GM21515 (cell line): ENCODE measurements around the gene GGCX.
"Not testable (repeated sequence)": the region's sequence is repeated elsewhere in the genome, so short reads cannot be mapped to it uniquely, and the experiment has no call there.

ENCODE experiments used
- ATAC-seq: cut with Tn5 transposase; IDR thresholded peaks from one replicate; pipeline ENCODE4 v1.9.1; 2021; ENCODE audit not compliant: unreplicated experiment

The GGCX gene

DNA sequence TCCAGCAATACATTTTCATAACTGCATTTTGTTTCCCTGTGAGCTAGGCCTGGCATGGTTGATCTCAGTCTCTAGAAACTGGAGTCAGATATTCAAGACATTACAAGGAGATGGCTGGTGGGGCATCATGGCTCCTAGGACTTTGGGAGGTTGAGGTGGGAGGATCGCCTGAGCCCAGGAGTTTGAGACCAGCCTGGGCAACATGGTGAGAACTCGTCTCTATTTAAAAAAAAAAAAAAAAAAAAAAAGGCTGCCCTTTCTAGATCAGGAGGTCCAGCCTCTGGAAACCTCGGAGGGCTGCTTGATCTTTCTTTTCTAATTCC lies 15.7 kb upstream of the GGCX start:
- no peak for ATAC-seq

DNA sequence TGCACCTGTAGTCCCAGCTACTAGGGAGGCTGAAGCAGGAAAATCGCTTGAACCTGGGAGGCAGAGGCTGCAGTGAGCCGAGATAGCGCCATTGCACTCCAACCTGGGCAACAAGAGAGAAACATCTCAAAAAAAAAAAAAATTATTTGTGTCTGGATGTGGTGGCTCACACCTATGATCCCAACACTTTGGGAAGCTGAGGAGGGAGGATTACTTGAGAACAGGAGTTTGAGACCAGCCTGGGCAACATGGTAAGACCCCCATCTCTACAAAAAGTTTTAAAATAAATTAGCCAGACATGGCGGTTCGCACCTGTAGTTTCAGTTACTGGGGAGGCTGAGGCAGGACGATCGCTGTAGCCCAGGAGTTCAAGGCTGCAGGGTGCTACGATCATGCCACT lies 14.4 kb upstream of the GGCX start:
- ATAC-seq = no peak

DNA sequence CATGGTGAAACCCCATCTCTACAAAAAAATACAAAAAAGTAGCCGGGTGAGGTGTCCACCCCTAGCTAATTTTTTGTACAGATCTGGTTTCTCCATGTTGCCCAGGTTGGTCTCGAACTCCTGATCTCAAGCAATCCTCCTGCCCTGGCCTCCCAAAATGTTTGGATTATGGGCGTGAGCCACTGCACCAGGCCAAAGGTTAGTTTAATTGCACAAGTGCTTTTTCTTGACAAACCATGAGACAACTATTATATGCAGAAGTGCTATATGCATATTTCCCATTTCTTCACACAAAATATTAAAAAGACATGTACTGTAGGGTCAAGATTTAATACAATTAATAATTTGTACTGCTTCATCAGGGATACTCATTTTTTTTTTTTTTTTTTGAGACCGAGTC lies 5.0 kb upstream of the GGCX start:
- no peak for ATAC-seq

DNA sequence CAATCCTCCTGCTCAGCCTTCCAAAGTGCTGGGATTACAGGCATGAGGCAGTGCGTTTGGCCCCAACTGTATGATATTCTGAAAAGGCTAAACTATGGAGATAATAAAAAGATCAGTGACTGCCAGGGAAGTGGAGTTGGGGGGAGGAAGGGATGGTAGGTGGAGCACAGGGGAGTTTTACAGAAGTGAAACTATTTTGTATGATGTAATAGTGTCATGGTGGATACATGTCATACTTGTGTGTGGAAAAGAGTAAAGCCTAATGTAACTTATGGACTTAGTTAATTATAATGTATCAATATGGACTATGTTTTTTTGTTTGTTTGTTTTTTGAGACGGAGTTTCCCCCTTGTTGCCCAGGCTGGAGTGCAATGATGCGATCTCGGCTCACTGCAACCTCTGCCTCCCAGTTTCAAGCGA lies 2.9 kb upstream of the GGCX start:
- ATAC-seq = no peak

DNA sequence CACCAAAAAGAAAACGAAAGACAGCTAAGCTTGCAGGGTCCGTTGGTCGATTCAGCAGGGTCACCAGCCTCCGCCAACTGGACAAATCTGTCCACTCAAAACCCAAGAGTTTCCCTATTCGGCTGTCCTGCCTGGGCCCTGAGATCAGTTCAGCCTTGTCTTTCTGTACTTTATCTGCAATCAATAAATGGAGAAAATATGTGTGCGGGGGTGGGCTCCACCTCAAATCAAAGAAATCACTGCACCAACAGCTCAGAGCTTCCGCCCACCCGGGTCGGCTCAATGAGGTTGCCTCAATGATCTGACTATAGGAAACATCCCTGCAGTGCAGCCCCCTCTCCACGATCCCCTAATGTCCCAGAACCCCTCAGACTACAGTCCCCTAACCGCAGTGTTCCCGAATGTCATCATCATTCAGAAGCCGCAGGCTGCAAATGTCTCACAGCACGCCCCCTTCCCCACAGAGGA lies 447 bp downstream of the GGCX start:
- ATAC-seq = no peak

DNA sequence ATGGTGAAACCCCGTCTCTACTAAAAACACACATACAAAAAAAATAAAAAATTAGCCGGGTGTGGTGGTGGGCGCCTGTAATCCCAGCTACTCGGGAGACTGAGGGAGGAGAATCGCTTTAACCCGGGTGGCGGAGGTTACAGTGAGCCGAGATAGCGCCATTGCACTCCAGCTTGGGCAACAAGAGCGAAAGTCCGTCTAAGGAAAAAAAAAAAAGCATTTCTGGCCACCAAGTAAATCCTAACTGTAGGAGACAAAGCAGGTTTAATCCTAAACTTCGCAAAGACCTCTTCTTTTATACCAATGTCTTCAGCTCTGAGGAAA lies 928 bp downstream of the GGCX start:
- not testable (repeated sequence) for ATAC-seq

DNA sequence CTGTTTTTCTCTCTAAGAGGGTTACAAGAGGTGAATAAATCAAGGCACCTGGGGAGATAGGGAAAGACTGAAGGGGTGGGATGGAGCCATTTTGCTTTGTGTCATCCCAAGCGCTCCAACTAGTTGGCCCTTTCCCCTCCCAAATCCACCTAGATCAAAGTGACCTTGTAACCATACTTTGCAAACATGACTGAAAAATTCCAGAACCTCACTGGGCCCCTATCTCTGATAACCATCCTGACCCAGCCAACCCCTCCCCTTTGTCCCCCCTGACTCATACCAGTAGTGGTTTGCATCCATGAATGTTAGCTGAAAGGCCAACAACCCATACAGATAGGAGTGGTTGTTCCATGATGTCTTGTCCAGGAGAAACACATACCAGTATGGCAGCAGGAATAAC lies 3.1 kb downstream of the GGCX start:
- ATAC-seq = no peak

DNA sequence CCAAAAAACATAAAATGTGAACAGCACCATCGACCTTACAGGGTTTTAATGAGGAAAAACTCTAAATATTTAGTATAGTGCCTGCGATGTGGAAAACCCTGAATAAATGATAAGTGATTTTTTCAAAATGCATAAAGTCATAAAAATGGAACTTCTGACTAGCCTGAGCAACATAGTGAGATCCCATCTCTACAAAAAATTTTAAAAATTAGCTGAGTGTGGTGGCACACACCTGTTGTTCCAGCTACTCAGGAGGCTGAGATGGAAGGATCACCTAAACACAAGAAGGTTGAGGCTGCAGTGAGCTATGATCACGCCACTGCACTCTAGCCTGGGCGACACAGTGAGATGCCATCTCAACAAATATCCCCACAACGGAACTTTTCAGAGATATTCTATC lies 4.2 kb downstream of the GGCX start:
- no peak for ATAC-seq

DNA sequence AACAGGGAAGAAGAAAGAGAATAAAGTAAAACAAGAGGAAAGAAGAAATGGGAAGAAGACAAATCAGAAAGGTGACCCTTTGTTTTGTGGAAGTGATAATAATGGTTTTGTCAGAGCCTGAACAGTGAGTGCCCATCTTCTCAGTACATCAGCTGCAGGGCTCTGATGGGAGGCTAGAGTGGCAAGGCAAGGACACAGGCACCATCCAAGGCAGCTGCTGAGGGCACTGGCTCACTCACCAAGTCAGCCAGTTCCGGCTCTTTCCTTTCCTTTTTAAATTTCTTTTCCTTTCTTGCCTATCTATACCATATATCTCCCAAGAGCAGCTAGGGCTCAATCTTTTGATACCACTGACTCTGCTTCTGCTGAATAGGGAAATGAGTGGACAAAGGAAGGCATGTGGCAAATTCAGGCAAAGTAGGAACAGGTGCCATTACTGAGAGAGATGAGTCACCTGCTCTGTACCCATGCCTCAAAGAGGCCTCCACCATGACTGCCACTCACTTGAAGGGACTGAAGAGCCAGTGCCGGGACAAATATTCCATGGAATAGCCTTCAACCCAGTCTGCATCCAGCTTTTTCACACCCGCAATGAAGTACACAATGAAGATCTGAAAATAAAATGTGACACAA lies 6.2 kb downstream of the GGCX start:
- no peak for ATAC-seq

DNA sequence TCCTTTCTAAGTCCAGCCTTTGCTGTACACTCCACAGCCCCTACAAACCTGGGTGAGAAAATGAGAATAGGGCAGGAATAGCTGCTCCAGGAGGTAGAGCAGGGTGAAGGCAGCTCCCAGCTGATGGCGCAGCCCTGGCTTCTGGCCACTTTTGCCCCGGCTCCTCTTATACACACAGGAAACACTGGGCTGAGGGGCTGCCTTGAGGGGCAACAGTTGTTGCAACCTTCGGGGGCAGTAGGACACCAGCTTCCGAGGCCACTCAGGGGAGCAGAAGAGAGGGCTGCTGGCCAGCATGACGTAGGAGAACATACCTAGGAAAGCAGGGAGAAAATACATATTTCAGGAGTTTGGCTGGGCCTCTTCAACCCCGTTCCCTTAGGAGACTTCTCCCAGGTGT lies 8.1 kb downstream of the GGCX start:
- ATAC-seq = no peak

DNA sequence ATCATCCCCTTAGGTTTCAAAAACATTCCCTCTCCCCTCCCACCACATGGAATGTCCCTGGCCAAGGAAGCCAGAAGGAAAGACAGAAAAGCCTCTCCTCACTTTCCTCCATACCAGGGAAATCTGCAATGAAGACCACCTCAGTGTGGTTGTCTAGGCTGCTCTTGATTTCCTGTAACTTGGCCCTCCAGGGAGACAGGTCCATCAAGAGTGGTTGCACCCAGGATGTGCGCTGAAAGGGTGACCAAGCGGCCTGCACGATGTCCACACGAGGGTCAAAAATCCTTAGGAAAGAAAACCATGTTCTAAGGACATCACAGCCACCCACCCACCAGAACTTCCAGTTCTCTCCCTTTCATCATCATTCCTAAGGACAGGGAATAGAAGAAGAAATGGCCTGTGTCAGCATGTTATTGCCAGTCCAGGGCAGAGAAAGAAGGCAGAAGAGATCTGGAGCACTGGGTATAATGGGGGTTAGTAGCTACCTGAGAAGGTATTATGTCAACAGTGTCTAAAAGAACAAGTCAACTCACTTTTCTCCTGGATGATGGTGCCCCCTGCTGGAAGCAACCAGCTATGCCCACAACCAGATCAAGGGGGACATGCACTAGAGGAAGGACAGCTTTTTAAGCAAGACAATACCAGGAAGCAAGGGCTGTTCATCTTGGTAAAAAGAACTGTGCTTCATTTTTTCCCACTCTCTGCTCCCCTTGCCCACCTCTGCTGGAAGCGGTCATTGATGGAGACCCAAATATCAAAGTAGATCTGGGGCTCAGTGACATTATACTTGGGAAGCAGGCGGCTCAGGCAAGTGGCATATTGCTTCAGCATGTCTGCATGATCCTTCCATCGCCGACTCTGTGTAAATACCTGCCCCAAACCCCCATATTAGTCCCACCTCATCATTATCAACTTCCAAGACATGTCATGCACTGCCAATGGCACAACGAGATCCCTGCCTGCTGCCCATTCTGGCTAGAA lies 9.3 kb downstream of the GGCX start:
- ATAC-seq = no peak

DNA sequence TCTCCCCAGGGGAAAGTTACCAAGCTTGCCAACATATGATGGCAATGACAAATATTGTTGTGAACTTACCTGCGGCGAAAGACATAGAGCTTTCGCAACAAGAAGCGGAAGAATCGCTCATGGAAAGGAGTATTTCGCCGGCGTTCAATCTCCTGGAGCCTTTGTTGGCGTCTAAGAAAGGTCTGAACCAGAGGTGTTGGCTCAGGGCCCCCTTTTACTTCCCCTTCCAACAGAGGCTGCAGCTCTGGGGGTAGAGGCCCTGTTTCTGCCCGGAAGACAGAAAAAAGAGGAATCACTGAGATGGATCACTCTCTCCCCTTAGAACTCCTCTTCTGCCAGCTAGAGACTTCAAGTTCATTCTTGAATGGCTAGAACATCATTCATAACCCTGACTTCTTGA lies 10.8 kb downstream of the GGCX start:
- no peak for ATAC-seq

DNA sequence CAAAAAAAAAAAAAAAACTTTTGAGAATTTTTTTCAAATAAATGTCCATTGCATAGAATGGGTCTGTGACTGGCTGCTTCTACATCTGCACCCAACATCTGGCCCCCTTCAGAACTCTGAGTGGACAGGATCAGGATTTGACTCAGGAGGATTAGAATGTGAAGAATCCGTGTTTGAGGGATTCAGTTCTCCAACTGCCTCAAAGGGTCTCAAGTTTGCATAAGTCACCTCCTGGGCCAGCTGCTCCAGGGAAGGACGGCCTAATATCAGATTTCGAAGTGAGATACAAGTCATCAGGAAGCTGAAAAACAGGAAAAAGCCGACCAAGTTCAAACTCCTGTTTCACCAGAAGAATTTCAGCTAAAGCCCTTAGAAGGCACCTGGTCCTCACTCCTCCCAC lies 11.5 kb downstream of the GGCX start:
- ATAC-seq = no peak

DNA sequence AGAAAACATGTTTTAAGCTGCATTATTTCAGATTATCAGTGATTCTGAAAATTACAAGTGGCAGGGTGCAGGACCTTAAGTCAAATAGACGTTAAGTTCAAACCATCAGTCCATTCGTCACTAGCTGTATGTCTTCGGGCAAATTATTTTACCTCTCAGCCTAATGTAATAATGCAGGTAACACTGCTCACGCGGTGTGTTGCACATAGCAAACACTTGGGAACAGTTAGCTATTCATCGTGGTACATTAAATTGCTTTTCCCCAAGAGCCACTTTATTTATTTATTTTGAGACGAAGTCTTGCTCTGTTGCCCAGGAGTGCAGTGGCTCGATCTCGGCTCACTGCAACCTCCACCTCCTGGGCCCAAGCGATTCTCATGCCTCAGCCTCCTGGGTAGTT lies 12.2 kb downstream of the GGCX start:
- no peak for ATAC-seq

DNA sequence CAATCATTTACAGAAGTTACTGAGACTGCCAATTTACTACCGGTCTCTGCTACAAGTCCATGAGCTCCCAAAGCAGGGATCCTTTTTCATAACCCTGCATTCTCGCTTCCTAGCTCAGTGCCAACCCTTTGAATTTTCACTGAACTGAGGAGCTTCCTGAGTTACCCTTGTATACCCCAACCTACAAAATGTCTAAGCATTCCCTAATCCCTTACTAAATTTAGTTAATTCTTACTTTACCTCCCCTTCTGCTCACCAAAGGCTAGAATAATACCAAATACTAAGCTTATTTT lies 12.7 kb downstream of the GGCX start:
- no peak for ATAC-seq

DNA sequence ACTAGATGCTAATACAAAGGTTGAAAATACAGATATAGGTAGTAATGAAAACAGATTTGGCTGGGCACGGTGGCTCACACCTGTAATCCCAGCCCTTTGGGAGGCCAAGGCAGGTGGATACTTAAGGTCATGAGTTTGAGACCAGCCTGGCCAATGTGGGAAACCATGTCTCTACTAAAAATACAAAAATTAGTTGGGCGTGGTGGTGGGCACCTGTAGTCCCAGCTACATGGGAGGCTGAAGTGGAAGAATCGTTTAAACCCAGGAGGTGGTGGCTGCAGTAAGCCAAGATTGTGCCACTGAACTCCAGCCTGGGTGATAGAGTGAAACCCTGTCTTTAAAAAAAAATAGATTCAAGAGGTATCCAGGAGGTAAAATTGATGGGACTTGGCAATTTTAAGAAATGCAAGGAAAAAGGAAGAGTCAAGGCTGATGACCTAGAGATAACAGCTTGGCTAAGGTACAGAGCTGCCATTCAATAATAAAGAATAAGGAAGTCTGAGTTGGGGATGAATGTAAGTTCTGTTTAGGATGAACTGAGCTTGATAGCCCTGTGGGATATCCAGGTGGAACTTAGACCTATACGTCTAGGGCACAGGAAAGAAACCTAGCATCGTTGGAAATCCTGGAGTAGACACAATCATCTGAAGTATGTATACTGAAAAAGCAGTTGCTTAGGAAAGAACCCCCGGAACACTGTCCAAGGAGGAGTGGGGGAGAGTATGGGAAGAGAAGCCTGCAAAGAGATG lies 13.3 kb downstream of the GGCX start:
- no peak for ATAC-seq

DNA sequence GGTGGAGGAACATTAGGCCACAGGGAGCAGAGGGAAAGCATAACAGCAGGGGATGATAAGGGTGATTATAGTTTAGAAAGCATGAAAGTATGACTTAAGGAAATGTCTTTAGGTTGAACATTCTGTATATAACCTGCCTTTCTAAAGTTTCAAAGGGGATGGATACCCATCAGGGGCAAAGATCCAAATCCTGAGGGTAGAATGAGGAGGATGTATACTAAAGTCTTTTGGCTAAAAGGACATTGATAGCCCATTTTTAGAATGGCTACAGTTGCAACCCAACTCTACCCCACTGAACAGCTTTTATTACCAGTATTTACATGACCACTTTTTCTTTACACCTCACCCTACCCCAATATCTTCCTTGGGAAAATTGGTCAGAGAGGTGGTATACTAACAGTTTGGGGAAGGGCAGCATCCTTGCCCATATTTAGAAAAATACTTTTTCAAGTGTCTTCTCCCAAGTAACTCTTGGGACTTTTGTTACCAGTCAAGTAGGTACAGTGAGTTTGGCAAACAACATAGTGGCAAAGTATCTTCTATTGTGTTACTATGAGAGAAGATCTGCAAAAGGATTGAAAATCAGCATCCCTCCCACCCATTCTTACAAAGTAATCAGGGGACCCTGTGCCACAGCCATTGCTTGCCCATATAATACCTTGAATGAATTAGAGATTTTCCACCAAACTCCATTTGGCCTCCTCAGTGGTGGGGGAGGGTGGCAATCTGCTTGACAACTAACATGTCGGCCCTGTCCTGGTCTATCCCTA lies 14.0 kb downstream of the GGCX start:
- no peak for ATAC-seq

DNA sequence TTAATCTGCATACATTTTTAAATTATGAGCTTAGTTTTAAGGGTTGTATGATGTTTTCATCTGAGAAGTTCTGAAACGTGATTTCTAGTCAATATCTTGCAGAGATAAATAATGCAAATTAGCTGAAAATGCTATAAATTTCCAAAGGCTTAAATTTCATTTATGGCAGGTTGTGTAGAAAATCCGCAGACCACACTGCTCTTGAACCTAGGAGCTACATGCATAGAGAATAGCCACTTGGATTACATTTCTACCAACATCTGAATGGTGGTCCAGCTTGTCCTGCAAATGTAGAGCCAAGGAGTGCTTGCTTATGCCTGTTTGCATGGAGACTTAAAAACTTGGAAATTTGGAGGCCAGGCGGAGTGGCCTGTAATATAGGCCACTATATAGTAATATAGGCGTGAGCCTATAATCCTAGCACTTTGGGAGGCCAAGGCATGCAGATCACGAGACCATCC lies 15.5 kb downstream of the GGCX start:
- no peak for ATAC-seq

DNA sequence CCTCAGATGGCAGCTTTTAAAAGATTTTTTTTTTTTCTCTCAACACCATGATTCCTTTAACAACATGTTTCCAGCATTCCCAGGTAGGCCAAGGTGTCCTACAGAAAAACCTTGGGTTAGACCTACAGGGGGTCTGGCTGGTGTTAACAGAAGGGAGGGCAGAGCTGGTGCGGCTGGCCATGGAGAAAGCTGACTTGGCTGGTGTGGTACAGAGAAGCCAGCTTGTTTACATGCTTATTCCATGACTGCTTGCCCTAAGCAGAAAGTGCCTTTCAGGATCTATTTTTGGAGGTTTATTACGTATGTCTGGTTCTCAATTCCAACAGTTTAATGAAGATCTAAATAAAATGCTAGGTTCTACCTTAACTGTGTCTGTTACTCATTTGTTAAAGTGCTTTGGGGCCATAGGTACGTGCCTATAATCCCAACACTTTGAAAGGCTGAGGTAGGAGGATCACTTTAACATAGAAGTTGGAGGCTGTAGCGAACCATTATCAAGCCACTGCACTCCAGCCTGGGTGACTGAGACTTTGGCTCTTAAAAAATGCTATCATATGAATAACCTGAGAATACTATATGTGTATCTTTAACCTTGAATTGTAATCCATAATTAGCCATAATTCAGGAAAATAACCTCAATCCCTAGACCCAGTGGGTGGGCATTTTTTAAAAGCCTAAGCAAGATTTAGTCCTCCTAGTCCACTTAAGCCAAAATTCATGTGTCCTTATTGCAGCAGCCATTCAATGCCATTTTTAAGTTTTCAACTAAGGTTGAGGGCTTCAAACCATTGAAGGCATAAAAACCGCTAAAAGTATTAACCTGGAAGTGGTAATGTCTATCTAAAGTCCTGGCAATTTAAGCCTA lies 16.1 kb downstream of the GGCX start:
- ATAC-seq = not testable (repeated sequence)

DNA sequence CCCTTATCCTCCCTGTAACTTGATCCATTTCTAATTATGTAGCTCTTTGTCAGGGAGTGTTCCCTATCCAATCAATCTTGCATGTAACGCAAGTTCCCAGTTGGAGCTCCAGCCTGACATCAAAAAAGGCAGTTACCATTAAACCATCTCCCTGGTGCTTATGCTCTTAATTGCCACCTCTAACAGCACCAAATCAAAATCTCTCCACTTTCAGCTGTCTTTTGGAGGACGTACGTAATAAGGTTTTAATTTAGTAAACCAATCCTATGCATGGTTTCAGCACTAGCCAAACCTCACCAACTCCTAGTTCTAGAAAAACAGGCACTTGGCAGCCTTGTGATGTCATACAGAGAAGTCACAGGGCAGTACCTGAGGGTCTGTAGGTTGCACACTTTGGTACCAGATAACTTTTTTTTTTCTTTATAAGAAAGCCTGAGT lies 17.0 kb downstream of the GGCX start:
- ATAC-seq = not testable (repeated sequence)
